Astrocyte (in vitro differentiated cells and primary cell): ENCODE results near the gene CABP7. TPM values are rescaled to one million over a fixed set of nuclear protein-coding genes. Genes with fewer than 3 reads are reported as not detected.

Experiments used
- DNase-seq: peaks from one replicate; pipeline ENCODE4 v3.0.0-alpha.2; 2010; ENCODE audit warnings: low read depth
- FAIRE-seq: peaks from 2 replicates; lab custom pipeline; 2011; peaks lifted over from hg19 to GRCh38; lab: Jason Lieb, UNC
- H2AFZ ChIP-seq: 2 replicates; pipeline ENCODE4 v1.6.0; 2012; ENCODE audit warnings: low read depth, low read length, inconsistent platforms
- H3K27ac ChIP-seq: 2 replicates; pipeline ENCODE4 v1.5.1; 2011; ENCODE audit warnings: low read depth, low read length, inconsistent platforms
- H3K27me3 ChIP-seq: 2 replicates; pipeline ENCODE4 v1.6.0; 2011; ENCODE audit warnings: low read length, inconsistent platforms; ENCODE audit not compliant: insufficient read depth
- H3K36me3 ChIP-seq: 2 replicates; pipeline ENCODE4 v1.5.1; 2011; ENCODE audit warnings: low read length, inconsistent platforms; ENCODE audit not compliant: insufficient read depth
- H3K4me1 ChIP-seq: 2 replicates; pipeline ENCODE4 v1.5.1; 2011; ENCODE audit warnings: low read length, inconsistent platforms; ENCODE audit not compliant: insufficient read depth
- H3K4me2 ChIP-seq: 2 replicates; pipeline ENCODE4 v1.6.0; 2012; ENCODE audit warnings: low read length, inconsistent platforms
- H3K4me3 ChIP-seq: 2 replicates; pipeline ENCODE4 v1.5.1; 2011; ENCODE audit warnings: low read depth, mild to moderate bottlenecking, low read length, inconsistent platforms; ENCODE audit not compliant: insufficient read depth
- H3K79me2 ChIP-seq: 2 replicates; pipeline ENCODE4 v1.6.0; 2012; ENCODE audit warnings: mild to moderate bottlenecking, low read length, inconsistent platforms; ENCODE audit not compliant: insufficient read depth
- H3K9ac ChIP-seq: 2 replicates; pipeline ENCODE4 v1.6.0; 2012; ENCODE audit warnings: mild to moderate bottlenecking, low read length, inconsistent platforms
- H3K9me3 ChIP-seq: 2 replicates; pipeline ENCODE4 v1.5.1; 2012; ENCODE audit warnings: low read depth, mild to moderate bottlenecking, low read length, inconsistent platforms; ENCODE audit not compliant: insufficient read depth
- H4K20me1 ChIP-seq: 2 replicates; pipeline ENCODE4 v1.6.0; 2012; ENCODE audit warnings: low read length, inconsistent platforms; ENCODE audit not compliant: insufficient read depth
- H3K27ac Mint-ChIP-seq: one replicate; pipeline ENCODE4 v1.8.0; 2021; ENCODE audit warnings: mild to moderate bottlenecking, mixed read lengths; ENCODE audit not compliant: unreplicated experiment
- H3K27me3 Mint-ChIP-seq: one replicate; pipeline ENCODE4 v1.8.0; 2021; ENCODE audit warnings: low read depth, mixed read lengths; ENCODE audit not compliant: unreplicated experiment
- H3K36me3 Mint-ChIP-seq: one replicate; pipeline ENCODE4 v1.8.0; 2021; ENCODE audit warnings: low read depth, mixed read lengths; ENCODE audit not compliant: unreplicated experiment
- H3K4me1 Mint-ChIP-seq: one replicate; pipeline ENCODE4 v1.8.0; 2021; ENCODE audit warnings: low read depth, mixed read lengths; ENCODE audit not compliant: unreplicated experiment
- H3K4me3 Mint-ChIP-seq: one replicate; pipeline ENCODE4 v1.8.0; 2021; ENCODE audit warnings: mild to moderate bottlenecking, moderate library complexity, mixed read lengths; ENCODE audit not compliant: unreplicated experiment
- H3K9me3 Mint-ChIP-seq: one replicate; pipeline ENCODE4 v1.8.0; 2021; ENCODE audit warnings: mild to moderate bottlenecking, mixed read lengths; ENCODE audit not compliant: unreplicated experiment
- CTCF ChIP-seq: IDR thresholded peaks from 2 replicates; pipeline ENCODE4 v1.5.1; 2011; ENCODE audit warnings: low read depth, mild to moderate bottlenecking, inconsistent platforms, low read length, moderate library complexity; ENCODE audit not compliant: insufficient read depth
- EZH2 ChIP-seq: IDR thresholded peaks from 2 replicates; pipeline ENCODE4 v1.6.1; 2012; ENCODE audit warnings: mild to moderate bottlenecking, low read length, inconsistent platforms; ENCODE audit not compliant: insufficient read depth
- total RNA-seq: library from RNA; stranded (reverse); gene quantifications from 2 replicates; pipeline ENCODE4 v1.2.1, GENCODE V29; 2021

CABP7 gene
- total RNA-seq, 1 donor from 2014 or later: not detected

GRCh38 chr22:29718949-29719898 lies 579 bp upstream of the CABP7 start:
- peak overlapping the region; percentile 54 for H3K4me3 Mint-ChIP-seq
- Histone ChIP-seq H3K27me3 (peaks cover 15% of the 10 kb centered on the region), H3K4me1 (peaks cover 8% of the 10 kb centered on the region), H3K4me2 (peak overlapping the region; percentile 33), H3K9ac (no peak overlapping the region), H4K20me1 (peaks cover 8% of the 10 kb centered on the region), H2AFZ (no peak overlapping the region), H3K79me2 (no peaks in the 10 kb centered on the region), H3K4me3 (no peak overlapping the region), H3K36me3 (no peaks in the 10 kb centered on the region), H3K9me3 (no peaks in the 10 kb centered on the region), H3K27ac (no peak overlapping the region)
- no peak overlapping the region for H3K27ac Mint-ChIP-seq
- peaks cover 66% of the 10 kb centered on the region for H3K27me3 Mint-ChIP-seq
- no peaks in the 10 kb centered on the region for H3K9me3 Mint-ChIP-seq
- no peak for DNase-seq
- no peaks in the 10 kb centered on the region for H3K36me3 Mint-ChIP-seq
- no peak for FAIRE-seq
- H3K4me1 Mint-ChIP-seq: no peaks in the 10 kb centered on the region
- TF ChIP-seq EZH2 (peak; percentile 57), CTCF (no peak)

- H3K4me1 ChIP-seq: peaks cover 8% of the 10 kb centered on the region
- DNase-seq: no peak
- H3K4me3 ChIP-seq: peak overlapping the region; percentile 28
- no peaks in the 10 kb centered on the region for H3K79me2 ChIP-seq
- peaks cover 9% of the 10 kb centered on the region for H3K27me3 ChIP-seq
- peak overlapping the region; percentile 67 for H3K4me2 ChIP-seq
- no peaks in the 10 kb centered on the region for H3K9me3 ChIP-seq
- H3K9me3 Mint-ChIP-seq: no peaks in the 10 kb centered on the region
- no peak for FAIRE-seq
- no peaks in the 10 kb centered on the region for H3K36me3 ChIP-seq
- H3K27me3 Mint-ChIP-seq: peaks cover 69% of the 10 kb centered on the region
- no peak overlapping the region for H3K27ac ChIP-seq
- TF ChIP-seq CTCF (no peak), EZH2 (peak; percentile 99)
- no peaks in the 10 kb centered on the region for H3K4me1 Mint-ChIP-seq
- H3K36me3 Mint-ChIP-seq: no peaks in the 10 kb centered on the region
- no peak overlapping the region for H3K27ac Mint-ChIP-seq
- H3K9ac ChIP-seq: no peak overlapping the region
- peaks cover 8% of the 10 kb centered on the region for H4K20me1 ChIP-seq
- no peak overlapping the region for H3K4me3 Mint-ChIP-seq
- H2AFZ ChIP-seq: no peak overlapping the region
Observed at GRCh38 chr22:29720811-29721323, 1.1 kb downstream of the CABP7 start.
